B cell (primary cell): Measurements from ENCODE around the gene KLHDC8B. TPM values are rescaled to one million over a fixed set of nuclear protein-coding genes. Genes with fewer than 3 reads are reported as not detected.

Experiments used
- ATAC-seq: fragments of 200-7000 bp; cut with Tn5 transposase; one replicate; pipeline ENCODE4 v1.10.0; 2021; ENCODE audit warnings: low read depth, mild to moderate bottlenecking, moderate number of reproducible peaks, moderate library complexity
- CTCF ChIA-PET: fragments of 350-600 bp; sonication (Branson Sonifier 250); formaldehyde crosslinking; loops from one replicate; lab custom pipeline; 2021; ENCODE audit warnings: antibody characterized with exemption, inconsistent platforms; lab: Charles Lee
- POLR2A ChIA-PET: fragments of 350-600 bp; sonication (Branson Sonifier 250); formaldehyde crosslinking; loops from one replicate; lab custom pipeline; 2021; ENCODE audit warnings: antibody characterized with exemption; lab: Charles Lee
- DNase-seq: peaks from one replicate; pipeline ENCODE4 v3.0.0; 2013
- H2AFZ ChIP-seq: 2 replicates; pipeline ENCODE4 v1.6.1; 2012; ENCODE audit warnings: mild to moderate bottlenecking, low read depth, low read length; ENCODE audit not compliant: insufficient read depth, poor library complexity, severe bottlenecking
- H3K27ac ChIP-seq, 2 donors: 1 replicate in 1 of 2; 2 replicates in 1 of 2; pipeline ENCODE4 v1.5.1; 2012 to 2013; ENCODE audit warnings: low read length in 2 of 2, mild to moderate bottlenecking in 2 of 2, moderate library complexity in 1 of 2
- H3K27me3 ChIP-seq, 4 experiments: fragments of 200-600 bp in 1 of 4; sonication (generic) in 1 of 4; replicated peaks in 1 of 4; 1 replicate in 2 of 4; 2 replicates in 2 of 4; pipeline versions ENCODE4 v1.6.1 to v1.7.0; 2013 to 2016; ENCODE audit warnings: low read length in 3 of 4, mild to moderate bottlenecking in 2 of 4, mixed read lengths in 1 of 4, moderate library complexity in 1 of 4; ENCODE audit not compliant: insufficient read depth in 4 of 4, control insufficient read depth in 3 of 4; ENCODE audit errors: control extremely low read depth in 1 of 4
- H3K36me3 ChIP-seq, 2 experiments: replicated peaks in 1 of 2; 1 replicate in 1 of 2; 2 replicates in 1 of 2; pipeline versions ENCODE4 v1.6.1 to v1.7.1; 2013; ENCODE audit warnings: low read length in 1 of 2; ENCODE audit not compliant: insufficient read depth in 2 of 2, control insufficient read depth in 1 of 2; ENCODE audit errors: control extremely low read depth in 1 of 2, extremely low read depth in 1 of 2
- H3K4me1 ChIP-seq, 2 donors: fragments of 200-600 bp in 1 of 2; sonication (generic) in 1 of 2; 1 replicate in 1 of 2; 2 replicates in 1 of 2; pipeline versions ENCODE4 v1.5.1 to v1.6.1; 2013 to 2017; ENCODE audit warnings: low read length in 2 of 2; ENCODE audit not compliant: control insufficient read depth in 2 of 2, insufficient read depth in 2 of 2
- H3K4me2 ChIP-seq: replicated peaks from 2 replicates; pipeline ENCODE3; 2012; ENCODE audit warnings: mild to moderate bottlenecking, low read depth, low read length; ENCODE audit not compliant: poor library complexity, severe bottlenecking
- H3K4me3 ChIP-seq, 5 experiments: fragments of 200-600 bp in 1 of 5; sonication (generic) in 1 of 5; 1 replicate in 3 of 5; 2 replicates in 2 of 5; pipeline versions ENCODE4 v1.5.1 to v1.7.0; 2011 to 2016; ENCODE audit warnings: low read length in 4 of 5, mild to moderate bottlenecking in 4 of 5, low read depth in 2 of 5, control low read depth in 1 of 5, moderate library complexity in 1 of 5; ENCODE audit not compliant: insufficient read depth in 1 of 5; ENCODE audit errors: control extremely low read depth in 1 of 5, extremely low read depth in 1 of 5
- H3K79me2 ChIP-seq: fragments of 200-600 bp; sonication (generic); one replicate; pipeline ENCODE4 v1.6.0; 2016; ENCODE audit warnings: low read length; ENCODE audit not compliant: control insufficient read depth, insufficient read depth
- H3K9ac ChIP-seq: fragments of 200-600 bp; sonication (generic); 2 replicates; pipeline ENCODE4 v1.6.1; 2017; ENCODE audit warnings: mild to moderate bottlenecking, low read length, moderate library complexity
- H3K9me3 ChIP-seq, 3 donors: one replicate each; pipeline versions ENCODE4 v1.6.1 to v1.7.1; 2013; ENCODE audit warnings: low read length in 2 of 3; ENCODE audit not compliant: control insufficient read depth in 2 of 3, insufficient read depth in 1 of 3; ENCODE audit errors: control extremely low read depth in 1 of 3
- H4K20me1 ChIP-seq: 2 replicates; pipeline ENCODE4 v1.6.0; 2012; ENCODE audit warnings: mild to moderate bottlenecking, low read length; ENCODE audit not compliant: insufficient read depth, control insufficient read depth, poor library complexity, severe bottlenecking
- H3K27ac Mint-ChIP-seq: one replicate; pipeline ENCODE4 v1.8.0; 2021; ENCODE audit warnings: mixed read lengths
- H3K27me3 Mint-ChIP-seq: one replicate; pipeline ENCODE4 v1.8.0; 2021; ENCODE audit warnings: mixed read lengths
- H3K4me1 Mint-ChIP-seq: one replicate; pipeline ENCODE4 v1.8.0; 2021; ENCODE audit warnings: mixed read lengths
- H3K4me3 Mint-ChIP-seq: one replicate; pipeline ENCODE4 v1.8.0; 2021; ENCODE audit warnings: mixed read lengths
- H3K9me3 Mint-ChIP-seq: one replicate; pipeline ENCODE4 v1.8.0; 2022; ENCODE audit warnings: mixed read lengths; ENCODE audit not compliant: insufficient read depth
- EZH2 ChIP-seq: IDR thresholded peaks from 2 replicates; pipeline ENCODE4 v1.6.1; 2012; ENCODE audit warnings: borderline replicate concordance, low read depth, mild to moderate bottlenecking, moderate library complexity, low read length; ENCODE audit not compliant: insufficient read depth, poor library complexity, severe bottlenecking
- WGBS: methylation state at CpG from one replicate; pipeline ENCODE4 v1.1.5; 2013; ENCODE audit warnings: missing lambda C conversion rate; ENCODE audit not compliant: insufficient coverage; 5-methylcytosine and 5-hydroxymethylcytosine counted together
- intact Hi-C: fragments of 100-400 bp; cut with micrococcal nuclease; formaldehyde crosslinking; loops from one replicate; pipeline ENCODE4 v1.10.0; 2022
- polyA plus RNA-seq: library from polyadenylated mRNA; depleted of rRNA; stranded (reverse); fragments of >200 nt; gene quantifications from 2 replicates; pipeline ENCODE4 v1.2.3, GENCODE V29; 2012
- total RNA-seq, 2 donors: library from RNA; stranded (reverse); fragments of 120-200 nt in 1 of 2; gene quantifications; 1 replicate in 1 of 2; 2 replicates in 1 of 2; pipeline versions ENCODE4 v1.2.3 to v1.2.4, GENCODE V29; 2013 to 2022
- TF ChIP-seq, protein P1 (sequence below): fragments of 200-600 bp; IDR thresholded peaks from one replicate; pipeline ENCODE4 v1.8.0; 2022; ENCODE audit warnings: antibody characterized with exemption, mild to moderate bottlenecking

The KLHDC8B gene
- total and polyA plus RNA-seq, 2 donors (not counting 1 experiment from before 2014, with no cell fraction given), result 0.43 to 3.6 TPM

DNA sequence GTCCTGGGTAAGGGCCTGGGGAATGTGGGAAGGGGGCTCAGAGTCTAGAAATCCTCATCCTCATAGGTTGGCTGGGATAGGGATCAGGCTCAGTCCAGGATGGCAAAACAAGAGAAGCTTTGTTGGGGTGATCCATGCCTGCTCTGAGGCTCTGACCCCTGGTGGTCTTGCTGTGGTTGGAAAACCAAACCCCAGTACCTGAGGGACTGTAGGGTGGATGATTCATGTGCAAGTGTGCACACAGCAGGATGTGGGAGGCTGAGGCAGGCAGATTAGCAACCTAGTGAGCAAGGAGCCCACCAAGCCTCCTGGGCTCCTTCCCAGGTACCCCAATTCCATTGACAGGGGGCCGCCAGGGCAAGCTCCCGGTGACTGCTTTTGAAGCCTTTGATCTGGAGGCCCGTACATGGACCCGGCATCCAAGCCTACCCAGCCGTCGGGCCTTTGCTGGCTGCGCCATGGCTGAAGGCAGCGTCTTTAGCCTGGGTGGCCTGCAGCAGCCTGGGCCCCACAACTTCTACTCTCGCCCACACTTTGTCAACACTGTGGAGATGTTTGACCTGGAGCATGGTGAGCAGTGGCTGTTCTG is 3.1 kb downstream of the KLHDC8B start:
- Mint-ChIP-seq H3K4me1 (peaks cover 9% of the 10 kb centered on the region), H3K27ac (no peak overlapping the region), H3K27me3 (peaks cover 11% of the 10 kb centered on the region), H3K4me3 (no peak overlapping the region), H3K9me3 (no peaks in the 10 kb centered on the region)
- Histone ChIP-seq H3K27ac (no peak overlapping the region), H2AFZ (no peak overlapping the region), H3K79me2 (no peaks in the 10 kb centered on the region), H3K36me3 (no peaks in the 10 kb centered on the region), H3K4me3 (no peak overlapping the region), H3K9ac (no peak overlapping the region), H3K4me2 (no peak overlapping the region), H3K4me1 (peaks cover 13 to 17% of the 10 kb centered on the region in 2 donors), H3K27me3 (peaks cover 0 to 16% (median 0%) of the 10 kb centered on the region in 4 experiments), H3K9me3 (no peaks in the 10 kb centered on the region), H4K20me1 (no peaks in the 10 kb centered on the region)
- ChIA-PET POLR2A (no interaction called here), CTCF (interaction anchor here (6.5 kb wide), 1 partner anchor 276 kb away, joined by 36 read pairs; no protein-coding TSS in a partner anchor)
- no peak for TF ChIP-seq EZH2
- intact Hi-C loops, result loop anchor here (5.0 kb wide), 1 partner anchor 168 kb away; the partner anchor contains the start of gene USP4
- DNase-seq (no peak), ATAC-seq (no peak)
- WGBS, result 97% methylated on average over 9 of the region's 9 CpGs

GRCh38 chr3:49175530-49175929 is 4.1 kb downstream of the KLHDC8B start:
- Histone ChIP-seq H3K9ac (no peak overlapping the region), H3K4me1 (peaks cover 12 to 15% of the 10 kb centered on the region in 2 donors), H3K27me3 (peaks cover 0 to 19% (median 0%) of the 10 kb centered on the region in 4 experiments), H4K20me1 (no peaks in the 10 kb centered on the region), H3K36me3 (no peaks in the 10 kb centered on the region), H3K4me3 (no peak overlapping the region), H3K27ac (no peak overlapping the region), H2AFZ (no peak overlapping the region), H3K9me3 (no peaks in the 10 kb centered on the region), H3K4me2 (no peak overlapping the region), H3K79me2 (no peaks in the 10 kb centered on the region)
- Mint-ChIP-seq H3K4me1 (peaks cover 6% of the 10 kb centered on the region), H3K27ac (peak overlapping the region; percentile 26), H3K9me3 (no peaks in the 10 kb centered on the region), H3K27me3 (peaks cover 13% of the 10 kb centered on the region), H3K4me3 (no peak overlapping the region)
- ChIA-PET CTCF (no interaction called here), POLR2A (no interaction called here)
- ATAC-seq, result no peak
- intact Hi-C loops, result loop anchor here (5.0 kb wide), 1 partner anchor 102 kb away; the partner anchor contains the start of gene C3orf62
- TF ChIP-seq, protein P1, sequence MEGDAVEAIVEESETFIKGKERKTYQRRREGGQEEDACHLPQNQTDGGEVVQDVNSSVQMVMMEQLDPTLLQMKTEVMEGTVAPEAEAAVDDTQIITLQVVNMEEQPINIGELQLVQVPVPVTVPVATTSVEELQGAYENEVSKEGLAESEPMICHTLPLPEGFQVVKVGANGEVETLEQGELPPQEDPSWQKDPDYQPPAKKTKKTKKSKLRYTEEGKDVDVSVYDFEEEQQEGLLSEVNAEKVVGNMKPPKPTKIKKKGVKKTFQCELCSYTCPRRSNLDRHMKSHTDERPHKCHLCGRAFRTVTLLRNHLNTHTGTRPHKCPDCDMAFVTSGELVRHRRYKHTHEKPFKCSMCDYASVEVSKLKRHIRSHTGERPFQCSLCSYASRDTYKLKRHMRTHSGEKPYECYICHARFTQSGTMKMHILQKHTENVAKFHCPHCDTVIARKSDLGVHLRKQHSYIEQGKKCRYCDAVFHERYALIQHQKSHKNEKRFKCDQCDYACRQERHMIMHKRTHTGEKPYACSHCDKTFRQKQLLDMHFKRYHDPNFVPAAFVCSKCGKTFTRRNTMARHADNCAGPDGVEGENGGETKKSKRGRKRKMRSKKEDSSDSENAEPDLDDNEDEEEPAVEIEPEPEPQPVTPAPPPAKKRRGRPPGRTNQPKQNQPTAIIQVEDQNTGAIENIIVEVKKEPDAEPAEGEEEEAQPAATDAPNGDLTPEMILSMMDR, result no peak
- TF ChIP-seq EZH2, result no peak
- no peak for DNase-seq
- 92% methylated on average over 8 of the region's 8 CpGs for WGBS
